NOMO-1 treated with DMSO at 0.1 percent for 48 hours (cell line): ENCODE results near the gene MED8.

Source experiments
- DNase-seq: peaks from one replicate; lab custom pipeline; 2025; ENCODE audit not compliant: unreplicated experiment; lab: John Stamatoyannopoulos, UW

Gene MED8

GRCh38 chr1:43389326-43390313 is at the start of gene MED8, which contains the start of gene SZT2:
MED8 (minus strand) TSS chr1:43389800; CDS start chr1:43389764, 36 bp downstream.
SZT2 (plus strand) TSS chr1:43389899; CDS start chr1:43389969, 70 bp downstream.
- peak; percentile 92 for DNase-seq

GRCh38 chr1:43438953-43439581 is 49.5 kb upstream of the MED8 start:
- DNase-seq: no peak

GRCh38 chr1:43438576-43438952 is 49.0 kb upstream of the MED8 start:
- DNase-seq: no peak

- DNase-seq: no peak
Measured at GRCh38 chr1:43438006-43438405, 48.4 kb upstream of the MED8 start.

- DNase-seq: no peak
Measured at GRCh38 chr1:43437031-43437973, 47.7 kb upstream of the MED8 start.

GRCh38 chr1:43436371-43436770 is 46.8 kb upstream of the MED8 start:
- DNase-seq: no peak

- no peak for DNase-seq
Measured at GRCh38 chr1:43435146-43436145, 45.8 kb upstream of the MED8 start.

GRCh38 chr1:43434256-43434655 is 44.7 kb upstream of the MED8 start:
- no peak for DNase-seq

- no peak for DNase-seq
Measured at GRCh38 chr1:43432907-43433306, 43.3 kb upstream of the MED8 start.

- DNase-seq: no peak
Measured at GRCh38 chr1:43432171-43432860, 42.7 kb upstream of the MED8 start.

- DNase-seq: no peak
Measured at GRCh38 chr1:43431676-43432075, 42.1 kb upstream of the MED8 start.

GRCh38 chr1:43430831-43431230 is 41.2 kb upstream of the MED8 start:
- DNase-seq: no peak

- DNase-seq: no peak
Measured at GRCh38 chr1:43427941-43428340, 38.3 kb upstream of the MED8 start.

GRCh38 chr1:43427524-43427923 is 37.9 kb upstream of the MED8 start:
- DNase-seq: no peak

- no peak for DNase-seq
Measured at GRCh38 chr1:43426221-43426620, 36.6 kb upstream of the MED8 start.

- DNase-seq: no peak
Measured at GRCh38 chr1:43425045-43425444, 35.4 kb upstream of the MED8 start.

- no peak for DNase-seq
Measured at GRCh38 chr1:43423672-43424550, 34.3 kb upstream of the MED8 start.

GRCh38 chr1:43422995-43423671 is 33.5 kb upstream of the MED8 start:
- no peak for DNase-seq
